ENCODE data around the gene CYP3A7. TPM values are rescaled to one million over a fixed set of nuclear protein-coding genes. Genes with fewer than 3 reads are reported as not detected.

CYP3A7 gene
- total and polyA plus RNA-seq, 2 of the 13 experiments (the other 11 are each of a cell fraction or from before 2014, with no cell fraction given), result 5.8 to 6.4 TPM

DNA sequence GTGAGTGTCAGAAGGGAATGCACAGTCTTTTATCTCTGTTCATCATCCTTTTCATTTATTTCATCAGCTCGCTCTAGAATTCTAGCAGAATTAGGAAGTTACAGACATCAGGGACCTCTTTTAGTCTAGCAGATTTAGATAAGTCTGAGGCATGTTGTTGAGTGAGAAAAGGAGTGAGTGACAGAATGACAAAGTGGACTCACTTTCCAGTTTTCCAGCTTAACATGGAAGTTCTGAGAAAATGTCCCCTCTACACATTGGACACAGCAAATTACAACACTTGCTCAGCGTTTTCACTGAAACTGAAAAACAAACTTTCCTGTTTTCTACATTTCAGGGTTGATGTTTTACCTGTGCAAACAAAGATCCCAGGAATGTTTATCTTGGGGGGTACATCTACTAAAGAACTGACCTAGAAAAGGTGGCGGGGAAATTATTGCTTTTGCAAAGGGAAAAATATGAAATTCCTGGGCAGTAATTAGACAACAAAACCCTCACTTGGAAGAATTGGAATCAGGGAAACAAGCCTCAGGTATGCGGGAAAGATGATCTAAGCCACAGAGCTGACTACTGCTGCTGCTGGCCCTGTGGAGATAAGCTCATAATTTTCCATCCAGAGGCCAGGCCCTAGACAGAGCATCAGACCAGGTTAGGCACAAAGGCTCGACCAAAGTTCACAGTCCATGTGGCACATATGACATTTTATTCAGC is 40.6 kb downstream of the CYP3A7 start (continued):
- TF ChIP-seq, protein P1, sequence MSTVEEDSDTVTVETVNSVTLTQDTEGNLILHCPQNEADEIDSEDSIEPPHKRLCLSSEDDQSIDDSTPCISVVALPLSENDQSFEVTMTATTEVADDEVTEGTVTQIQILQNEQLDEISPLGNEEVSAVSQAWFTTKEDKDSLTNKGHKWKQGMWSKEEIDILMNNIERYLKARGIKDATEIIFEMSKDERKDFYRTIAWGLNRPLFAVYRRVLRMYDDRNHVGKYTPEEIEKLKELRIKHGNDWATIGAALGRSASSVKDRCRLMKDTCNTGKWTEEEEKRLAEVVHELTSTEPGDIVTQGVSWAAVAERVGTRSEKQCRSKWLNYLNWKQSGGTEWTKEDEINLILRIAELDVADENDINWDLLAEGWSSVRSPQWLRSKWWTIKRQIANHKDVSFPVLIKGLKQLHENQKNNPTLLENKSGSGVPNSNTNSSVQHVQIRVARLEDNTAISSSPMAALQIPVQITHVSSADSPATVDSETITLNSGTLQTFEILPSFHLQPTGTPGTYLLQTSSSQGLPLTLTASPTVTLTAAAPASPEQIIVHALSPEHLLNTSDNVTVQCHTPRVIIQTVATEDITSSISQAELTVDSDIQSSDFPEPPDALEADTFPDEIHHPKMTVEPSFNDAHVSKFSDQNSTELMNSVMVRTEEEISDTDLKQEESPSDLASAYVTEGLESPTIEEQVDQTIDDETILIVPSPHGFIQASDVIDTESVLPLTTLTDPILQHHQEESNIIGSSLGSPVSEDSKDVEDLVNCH (CRISPR knock-in tag; IDR thresholded peaks at IDR 0.05), result no peak
- no peak for TF ChIP-seq ZNF260 (CRISPR knock-in tag; IDR thresholded peaks at IDR 0.05; ENCODE audit: borderline replicate concordance, low read depth)
- TF ChIP-seq, protein P2, sequence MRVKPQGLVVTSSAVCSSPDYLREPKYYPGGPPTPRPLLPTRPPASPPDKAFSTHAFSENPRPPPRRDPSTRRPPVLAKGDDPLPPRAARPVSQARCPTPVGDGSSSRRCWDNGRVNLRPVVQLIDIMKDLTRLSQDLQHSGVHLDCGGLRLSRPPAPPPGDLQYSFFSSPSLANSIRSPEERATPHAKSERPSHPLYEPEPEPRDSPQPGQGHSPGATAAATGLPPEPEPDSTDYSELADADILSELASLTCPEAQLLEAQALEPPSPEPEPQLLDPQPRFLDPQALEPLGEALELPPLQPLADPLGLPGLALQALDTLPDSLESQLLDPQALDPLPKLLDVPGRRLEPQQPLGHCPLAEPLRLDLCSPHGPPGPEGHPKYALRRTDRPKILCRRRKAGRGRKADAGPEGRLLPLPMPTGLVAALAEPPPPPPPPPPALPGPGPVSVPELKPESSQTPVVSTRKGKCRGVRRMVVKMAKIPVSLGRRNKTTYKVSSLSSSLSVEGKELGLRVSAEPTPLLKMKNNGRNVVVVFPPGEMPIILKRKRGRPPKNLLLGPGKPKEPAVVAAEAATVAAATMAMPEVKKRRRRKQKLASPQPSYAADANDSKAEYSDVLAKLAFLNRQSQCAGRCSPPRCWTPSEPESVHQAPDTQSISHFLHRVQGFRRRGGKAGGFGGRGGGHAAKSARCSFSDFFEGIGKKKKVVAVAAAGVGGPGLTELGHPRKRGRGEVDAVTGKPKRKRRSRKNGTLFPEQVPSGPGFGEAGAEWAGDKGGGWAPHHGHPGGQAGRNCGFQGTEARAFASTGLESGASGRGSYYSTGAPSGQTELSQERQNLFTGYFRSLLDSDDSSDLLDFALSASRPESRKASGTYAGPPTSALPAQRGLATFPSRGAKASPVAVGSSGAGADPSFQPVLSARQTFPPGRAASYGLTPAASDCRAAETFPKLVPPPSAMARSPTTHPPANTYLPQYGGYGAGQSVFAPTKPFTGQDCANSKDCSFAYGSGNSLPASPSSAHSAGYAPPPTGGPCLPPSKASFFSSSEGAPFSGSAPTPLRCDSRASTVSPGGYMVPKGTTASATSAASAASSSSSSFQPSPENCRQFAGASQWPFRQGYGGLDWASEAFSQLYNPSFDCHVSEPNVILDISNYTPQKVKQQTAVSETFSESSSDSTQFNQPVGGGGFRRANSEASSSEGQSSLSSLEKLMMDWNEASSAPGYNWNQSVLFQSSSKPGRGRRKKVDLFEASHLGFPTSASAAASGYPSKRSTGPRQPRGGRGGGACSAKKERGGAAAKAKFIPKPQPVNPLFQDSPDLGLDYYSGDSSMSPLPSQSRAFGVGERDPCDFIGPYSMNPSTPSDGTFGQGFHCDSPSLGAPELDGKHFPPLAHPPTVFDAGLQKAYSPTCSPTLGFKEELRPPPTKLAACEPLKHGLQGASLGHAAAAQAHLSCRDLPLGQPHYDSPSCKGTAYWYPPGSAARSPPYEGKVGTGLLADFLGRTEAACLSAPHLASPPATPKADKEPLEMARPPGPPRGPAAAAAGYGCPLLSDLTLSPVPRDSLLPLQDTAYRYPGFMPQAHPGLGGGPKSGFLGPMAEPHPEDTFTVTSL (CRISPR knock-in tag; IDR thresholded peaks at IDR 0.05; ENCODE audit: borderline replicate concordance), result peak; percentile 90
- 0 out of 2 replicates have a peak, but pooled peaks have one; percentile 49 for TF ChIP-seq ZC3H4 (CRISPR knock-in tag; IDR thresholded peaks at IDR 0.05; ENCODE audit: borderline replicate concordance)
- no peak for TF ChIP-seq NR2F1 (CRISPR knock-in tag; IDR thresholded peaks at IDR 0.05)
- no peak for TF ChIP-seq ZNF431 (CRISPR knock-in tag; IDR thresholded peaks at IDR 0.05; ENCODE audit: borderline replicate concordance, low read depth)
- no peak for TF ChIP-seq ZFP41 (CRISPR knock-in tag; IDR thresholded peaks at IDR 0.05; ENCODE audit: borderline replicate concordance)
- peak; percentile 78; the same call in 1 of the 2 replicates for TF ChIP-seq TBX2 (CRISPR knock-in tag; IDR thresholded peaks at IDR 0.05; ENCODE audit: borderline replicate concordance)
- no peak for TF ChIP-seq ETV6 (CRISPR knock-in tag; conservative IDR thresholded peaks at IDR 0.05)
- TF ChIP-seq TCF7 (IDR thresholded peaks at IDR 0.05; ENCODE audit: low read depth), result no peak
- TF ChIP-seq ZNF484 (CRISPR knock-in tag; IDR thresholded peaks at IDR 0.05; ENCODE audit: borderline replicate concordance, low read depth), result no peak
- TF ChIP-seq, protein P3, sequence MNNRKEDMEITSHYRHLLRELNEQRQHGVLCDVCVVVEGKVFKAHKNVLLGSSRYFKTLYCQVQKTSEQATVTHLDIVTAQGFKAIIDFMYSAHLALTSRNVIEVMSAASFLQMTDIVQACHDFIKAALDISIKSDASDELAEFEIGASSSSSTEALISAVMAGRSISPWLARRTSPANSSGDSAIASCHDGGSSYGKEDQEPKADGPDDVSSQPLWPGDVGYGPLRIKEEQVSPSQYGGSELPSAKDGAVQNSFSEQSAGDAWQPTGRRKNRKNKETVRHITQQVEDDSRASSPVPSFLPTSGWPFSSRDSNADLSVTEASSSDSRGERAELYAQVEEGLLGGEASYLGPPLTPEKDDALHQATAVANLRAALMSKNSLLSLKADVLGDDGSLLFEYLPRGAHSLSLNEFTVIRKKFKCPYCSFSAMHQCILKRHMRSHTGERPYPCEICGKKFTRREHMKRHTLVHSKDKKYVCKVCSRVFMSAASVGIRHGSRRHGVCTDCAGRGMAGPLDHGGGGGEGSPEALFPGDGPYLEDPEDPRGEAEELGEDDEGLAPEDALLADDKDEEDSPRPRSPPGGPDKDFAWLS (CRISPR knock-in tag; IDR thresholded peaks at IDR 0.05; ENCODE audit: borderline replicate concordance), result no peak
- TF ChIP-seq MIER2 (CRISPR knock-in tag; IDR thresholded peaks at IDR 0.05), result no peak
- no peak for TF ChIP-seq ZKSCAN1 (IDR thresholded peaks at IDR 0.05; ENCODE audit: low read length)
- TF ChIP-seq, protein P4, sequence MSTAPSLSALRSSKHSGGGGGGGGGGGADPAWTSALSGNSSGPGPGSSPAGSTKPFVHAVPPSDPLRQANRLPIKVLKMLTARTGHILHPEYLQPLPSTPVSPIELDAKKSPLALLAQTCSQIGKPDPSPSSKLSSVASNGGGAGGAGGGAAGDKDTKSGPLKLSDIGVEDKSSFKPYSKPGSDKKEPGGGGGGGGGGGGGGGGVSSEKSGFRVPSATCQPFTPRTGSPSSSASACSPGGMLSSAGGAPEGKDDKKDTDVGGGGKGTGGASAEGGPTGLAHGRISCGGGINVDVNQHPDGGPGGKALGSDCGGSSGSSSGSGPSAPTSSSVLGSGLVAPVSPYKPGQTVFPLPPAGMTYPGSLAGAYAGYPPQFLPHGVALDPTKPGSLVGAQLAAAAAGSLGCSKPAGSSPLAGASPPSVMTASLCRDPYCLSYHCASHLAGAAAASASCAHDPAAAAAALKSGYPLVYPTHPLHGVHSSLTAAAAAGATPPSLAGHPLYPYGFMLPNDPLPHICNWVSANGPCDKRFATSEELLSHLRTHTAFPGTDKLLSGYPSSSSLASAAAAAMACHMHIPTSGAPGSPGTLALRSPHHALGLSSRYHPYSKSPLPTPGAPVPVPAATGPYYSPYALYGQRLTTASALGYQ (CRISPR knock-in tag; IDR thresholded peaks at IDR 0.05), result peak; percentile 77; the same call in 1 of the 2 replicates
- TF ChIP-seq PAF1 (CRISPR knock-in tag; IDR thresholded peaks at IDR 0.05), result no peak
- TF ChIP-seq ATF7 (IDR thresholded peaks at IDR 0.05), result no peak
- no peak for TF ChIP-seq ATF7 (CRISPR knock-in tag; IDR thresholded peaks at IDR 0.05)
